A549 treated with Hydrocortisone at 1 μM for 4 hours (cell line): ENCODE results near the gene SERBP1. TPM values are rescaled to one million over a fixed set of nuclear protein-coding genes. Genes with fewer than 3 reads are reported as not detected.

Source experiments
- total RNA-seq: library from RNA; stranded (reverse); fragments of 200-300 nt; extraction: Qiagen RNA extraction; gene quantifications from 5 replicates; pipeline ENCODE4 v1.2.3, GENCODE V29; 2022

SERBP1 gene
- total RNA-seq: 187 to 246 TPM (median 196 TPM) in 5 replicates

DNA sequence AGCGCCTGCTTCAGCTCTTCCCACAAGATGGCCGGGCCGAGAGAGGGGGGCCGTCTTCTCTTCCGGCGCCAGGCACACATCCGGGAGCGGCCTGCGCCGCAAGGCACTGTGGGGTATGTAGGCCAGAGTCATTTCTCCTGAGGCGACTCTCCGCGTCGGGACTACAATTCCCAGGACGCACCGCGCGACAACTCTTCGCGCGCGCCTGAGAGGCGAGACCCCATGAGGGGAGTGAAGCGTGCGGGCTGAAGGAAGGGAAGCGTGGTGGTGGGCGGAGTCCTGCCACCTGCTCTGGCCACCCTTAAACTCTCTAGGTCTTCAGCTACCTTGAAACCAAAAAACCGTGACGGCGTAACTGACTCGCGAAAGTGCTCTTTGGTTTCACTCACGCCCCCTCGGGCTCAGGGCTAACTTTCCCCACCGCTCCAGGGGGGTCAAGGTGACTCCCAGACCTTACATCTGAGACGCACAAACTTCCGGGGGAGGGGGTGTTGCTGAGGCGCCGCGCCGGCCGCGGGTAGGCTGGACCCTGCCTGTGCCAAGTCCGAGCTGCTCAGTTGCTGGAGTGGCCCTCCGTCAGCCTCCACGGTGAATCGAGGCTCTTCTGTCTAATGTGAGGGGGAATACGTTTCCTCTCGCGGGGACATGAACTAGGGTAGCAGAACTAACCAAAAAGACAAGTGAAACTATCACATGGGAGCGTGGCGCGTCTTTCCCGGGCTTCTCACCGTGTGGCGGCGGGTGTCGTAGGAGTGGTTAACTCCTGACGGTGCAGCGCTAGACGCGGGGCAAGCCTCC lies at the start of gene SERBP1:
Gene SERBP1, minus strand, starts transcription at position 45 of the 798 bp plus-strand sequence. CDS start 102 bp downstream, outside the sequence.

Other genes starting within 250 kb of the SERBP1 start
- gene IL12RB2, start 122.5 kb downstream of the SERBP1 start, total RNA-seq: 0.08 to 0.20 TPM (median 0.12 TPM) in 5 replicates